GM19043 (cell line): ENCODE results near the gene GOLIM4.
"Not testable (repeated sequence)": the region's sequence is repeated elsewhere in the genome, so short reads cannot be mapped to it uniquely, and the experiment has no call there.

Experiments
- ATAC-seq: cut with Tn5 transposase; IDR thresholded peaks from one replicate; pipeline ENCODE4 v1.9.1; 2021; ENCODE audit warnings: low read depth; ENCODE audit not compliant: unreplicated experiment

Gene GOLIM4, protein sequence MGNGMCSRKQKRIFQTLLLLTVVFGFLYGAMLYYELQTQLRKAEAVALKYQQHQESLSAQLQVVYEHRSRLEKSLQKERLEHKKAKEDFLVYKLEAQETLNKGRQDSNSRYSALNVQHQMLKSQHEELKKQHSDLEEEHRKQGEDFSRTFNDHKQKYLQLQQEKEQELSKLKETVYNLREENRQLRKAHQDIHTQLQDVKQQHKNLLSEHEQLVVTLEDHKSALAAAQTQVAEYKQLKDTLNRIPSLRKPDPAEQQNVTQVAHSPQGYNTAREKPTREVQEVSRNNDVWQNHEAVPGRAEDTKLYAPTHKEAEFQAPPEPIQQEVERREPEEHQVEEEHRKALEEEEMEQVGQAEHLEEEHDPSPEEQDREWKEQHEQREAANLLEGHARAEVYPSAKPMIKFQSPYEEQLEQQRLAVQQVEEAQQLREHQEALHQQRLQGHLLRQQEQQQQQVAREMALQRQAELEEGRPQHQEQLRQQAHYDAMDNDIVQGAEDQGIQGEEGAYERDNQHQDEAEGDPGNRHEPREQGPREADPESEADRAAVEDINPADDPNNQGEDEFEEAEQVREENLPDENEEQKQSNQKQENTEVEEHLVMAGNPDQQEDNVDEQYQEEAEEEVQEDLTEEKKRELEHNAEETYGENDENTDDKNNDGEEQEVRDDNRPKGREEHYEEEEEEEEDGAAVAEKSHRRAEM

DNA sequence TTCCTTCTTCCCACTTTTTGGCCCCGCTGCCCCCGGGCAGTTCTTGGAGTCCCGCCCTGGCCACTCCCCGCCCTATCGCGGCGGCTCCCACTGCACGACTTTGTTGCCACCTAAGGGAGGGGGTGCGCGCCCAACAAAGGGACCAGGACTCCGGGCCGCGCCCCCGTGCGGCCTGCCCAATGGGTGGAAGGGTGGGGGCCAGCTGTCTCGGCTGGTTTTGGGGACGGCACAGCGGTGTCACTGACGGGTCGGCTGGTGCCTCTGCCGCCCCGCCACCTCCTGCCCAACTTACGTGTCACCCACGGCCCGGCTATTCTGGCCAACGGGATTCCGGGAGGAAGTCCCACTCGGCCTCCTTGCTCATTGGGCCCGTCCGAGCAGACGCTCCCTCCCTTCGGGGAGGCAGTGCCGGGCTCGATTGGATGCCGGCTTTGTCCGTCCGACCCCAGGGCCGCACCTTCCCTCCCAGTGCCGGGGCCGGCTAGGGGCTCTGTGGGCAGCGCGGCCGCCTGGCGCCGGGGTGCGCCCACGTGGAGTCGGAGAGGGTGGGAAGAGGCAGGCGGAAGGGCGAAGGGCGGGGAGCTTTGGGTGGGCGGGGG, at the start of gene GOLIM4:
Gene GOLIM4, minus strand, starts transcription at position 314 of the 599 bp plus-strand sequence. CDS start 639 bp downstream, outside the sequence.
- peak; percentile 73 for ATAC-seq

DNA sequence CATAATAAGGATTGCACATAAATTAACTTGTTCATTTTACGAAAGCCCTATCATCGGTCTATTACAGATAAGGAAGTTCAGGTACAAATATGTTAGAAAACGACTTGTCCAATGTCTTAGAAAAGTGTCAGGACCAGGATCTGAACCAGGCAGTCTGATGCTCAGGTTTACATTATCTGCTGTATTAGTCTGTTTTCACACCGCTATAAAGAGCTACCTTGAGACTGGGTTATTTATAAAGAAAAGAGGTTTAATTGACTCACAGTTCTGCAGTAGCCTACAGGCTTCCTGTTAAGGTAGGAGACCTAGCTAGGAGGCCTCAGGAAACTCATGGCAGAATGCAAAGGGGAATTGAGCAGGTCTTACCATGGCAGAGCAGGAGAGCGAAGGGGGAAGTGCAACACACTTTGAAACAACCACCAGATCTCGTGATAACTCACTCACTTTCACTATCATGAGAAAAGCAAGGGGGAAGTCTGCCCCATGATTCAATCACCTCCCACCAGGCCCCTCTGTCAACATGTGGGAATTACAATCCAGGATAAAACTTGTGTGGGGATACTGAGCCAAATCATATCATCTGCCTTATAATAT, 45.8 kb upstream of the GOLIM4 start:
- no peak for ATAC-seq

DNA sequence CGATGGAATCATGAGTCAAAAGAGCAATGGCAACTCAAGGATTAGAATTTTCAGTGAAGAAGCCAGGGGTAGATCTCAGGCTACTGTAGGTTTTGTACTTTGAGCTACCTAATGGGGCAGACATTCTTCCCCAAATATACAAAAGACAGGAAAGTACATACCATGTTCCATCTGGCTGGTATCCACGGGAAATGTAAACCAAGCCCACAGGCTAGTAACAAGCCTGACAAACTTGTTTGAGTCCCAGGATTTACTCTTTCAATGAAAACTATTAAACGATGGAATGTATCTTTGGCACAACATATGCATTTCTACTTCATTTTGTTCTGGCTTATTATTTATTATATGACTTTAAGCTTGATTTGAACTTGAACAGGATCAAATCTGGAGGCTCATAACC, 44.2 kb upstream of the GOLIM4 start:
- no peak for ATAC-seq

DNA sequence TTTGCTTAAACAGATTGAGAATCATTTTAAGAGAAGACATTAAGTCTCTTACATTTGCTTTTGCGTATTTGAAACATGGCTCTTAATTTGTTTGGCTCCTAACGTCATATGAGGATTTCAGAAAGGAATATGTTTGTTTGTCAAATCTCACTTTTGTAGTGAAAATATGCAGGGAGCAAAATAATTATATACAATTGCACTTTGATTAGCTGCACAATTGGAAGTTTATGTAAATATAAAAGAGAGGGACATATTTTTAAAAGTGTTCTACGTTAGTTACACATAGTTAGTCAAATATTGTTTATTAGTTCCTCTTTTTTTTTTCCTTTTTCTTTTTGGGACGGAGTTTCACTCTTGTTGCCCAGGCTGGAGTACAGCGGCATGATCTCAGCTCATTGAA, 42.7 kb upstream of the GOLIM4 start:
- no peak for ATAC-seq

DNA sequence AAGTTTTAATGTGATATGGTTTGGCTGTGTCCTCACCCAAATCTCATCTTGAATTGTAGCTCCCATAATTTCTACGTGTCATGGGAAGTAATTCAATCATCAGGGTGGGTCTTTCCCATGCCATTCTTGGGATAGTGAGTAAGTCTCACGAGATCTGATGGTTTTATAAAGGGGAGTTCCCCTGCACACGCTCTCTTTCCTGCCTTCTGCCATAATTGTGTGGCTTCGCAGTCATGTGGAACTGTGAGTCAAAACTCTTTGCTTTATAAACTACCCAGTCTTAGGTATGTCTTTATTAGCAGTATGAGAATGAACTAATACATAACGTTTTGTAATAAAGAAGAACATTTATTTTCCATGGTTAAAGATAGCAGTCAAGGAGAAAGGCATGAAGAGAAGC, 39.2 kb upstream of the GOLIM4 start:
- ATAC-seq = no peak

DNA sequence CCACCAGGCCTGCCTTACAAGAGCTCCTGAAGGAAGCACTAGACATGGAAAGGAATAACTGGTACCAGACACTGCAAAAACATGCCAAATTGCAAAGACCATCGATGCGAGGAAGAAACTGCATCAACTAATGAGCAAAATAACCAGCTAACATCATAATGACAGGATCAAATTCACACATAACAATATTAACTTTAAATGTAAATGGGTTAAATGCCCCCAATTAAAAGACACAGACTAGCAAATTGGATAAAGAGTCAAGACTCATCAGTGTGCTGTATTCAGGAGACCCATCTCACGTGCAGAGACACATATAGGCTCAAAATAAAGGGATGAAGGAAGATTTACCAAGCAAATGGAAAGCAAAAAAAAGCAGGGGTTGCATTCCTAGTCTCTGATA, 34.5 kb upstream of the GOLIM4 start:
- not testable (repeated sequence) for ATAC-seq

DNA sequence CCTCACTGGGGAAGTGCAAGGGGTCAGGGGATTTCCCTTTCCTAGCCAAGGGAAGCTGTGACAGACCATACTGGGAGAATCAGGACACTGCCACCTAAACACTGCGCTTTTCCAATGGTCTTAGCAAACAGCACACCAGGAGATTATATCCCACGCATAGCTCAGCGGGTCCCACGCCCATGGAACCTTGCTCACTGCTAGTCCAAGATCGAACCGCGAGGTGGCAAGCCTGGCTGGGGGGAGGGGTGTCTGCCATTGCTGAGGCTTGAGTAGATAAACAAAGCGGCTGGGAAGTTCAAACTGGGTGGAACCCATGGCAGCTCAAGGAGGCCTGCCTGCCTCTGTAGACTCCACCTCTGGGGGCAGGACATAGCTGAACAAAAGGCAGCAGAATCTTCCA, 32.7 kb upstream of the GOLIM4 start:
- not testable (repeated sequence) for ATAC-seq

DNA sequence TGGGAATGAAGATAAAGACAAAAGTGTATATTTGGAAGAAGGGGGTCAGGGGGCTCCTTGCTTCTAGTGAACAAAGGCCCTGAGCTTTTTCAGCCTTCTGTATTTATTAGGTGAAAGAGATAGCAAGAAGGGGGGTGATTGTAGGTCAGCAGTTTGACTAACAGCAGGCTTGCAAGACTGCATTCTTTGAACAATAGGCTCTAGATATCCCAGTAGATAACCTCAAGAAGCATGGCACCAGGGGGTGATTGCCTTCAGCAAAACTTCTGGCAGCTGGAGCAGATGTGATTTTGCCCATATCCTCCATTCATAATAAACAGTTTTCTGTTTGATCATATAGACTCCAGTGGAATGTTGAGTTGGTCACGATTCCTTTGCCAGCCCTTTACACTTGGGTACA, 31.7 kb upstream of the GOLIM4 start:
- no peak for ATAC-seq

DNA sequence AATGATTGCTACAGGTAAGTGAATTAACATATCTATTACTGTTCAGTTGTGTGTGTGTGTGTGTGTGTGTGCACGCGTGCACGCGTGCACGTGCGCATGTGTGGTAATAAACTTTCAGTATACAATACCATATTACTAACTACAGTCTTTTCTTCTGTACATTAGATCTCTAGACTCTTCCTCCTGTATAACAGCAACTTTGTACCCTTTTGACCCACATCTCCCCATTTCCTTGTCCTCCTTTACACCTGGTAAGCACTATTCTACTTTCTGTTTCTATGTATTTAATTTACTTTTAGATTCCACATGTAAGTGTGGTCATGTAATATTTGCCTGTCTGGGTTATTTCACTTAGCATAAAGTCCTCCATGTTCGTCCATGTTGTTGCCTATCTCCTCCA, 29.1 kb upstream of the GOLIM4 start:
- no peak for ATAC-seq

DNA sequence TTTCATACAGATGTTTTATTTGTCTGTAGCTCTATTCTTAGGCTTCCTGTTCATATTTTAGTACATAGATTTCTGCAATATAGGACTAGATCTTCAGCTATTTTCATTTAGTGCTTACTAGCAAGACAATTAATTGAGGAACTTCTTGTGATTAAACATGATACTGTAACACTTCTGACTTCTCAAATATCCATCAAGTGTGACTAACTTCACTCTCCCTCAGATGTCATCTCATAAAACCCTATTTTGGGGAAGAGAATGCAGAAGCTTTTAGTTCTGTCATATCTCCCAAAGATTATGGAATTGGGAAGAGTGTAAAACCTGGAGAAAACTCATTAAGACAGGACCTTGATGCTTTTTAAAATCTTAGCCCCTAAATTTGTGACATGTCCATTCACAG, 28.6 kb upstream of the GOLIM4 start:
- no peak for ATAC-seq

DNA sequence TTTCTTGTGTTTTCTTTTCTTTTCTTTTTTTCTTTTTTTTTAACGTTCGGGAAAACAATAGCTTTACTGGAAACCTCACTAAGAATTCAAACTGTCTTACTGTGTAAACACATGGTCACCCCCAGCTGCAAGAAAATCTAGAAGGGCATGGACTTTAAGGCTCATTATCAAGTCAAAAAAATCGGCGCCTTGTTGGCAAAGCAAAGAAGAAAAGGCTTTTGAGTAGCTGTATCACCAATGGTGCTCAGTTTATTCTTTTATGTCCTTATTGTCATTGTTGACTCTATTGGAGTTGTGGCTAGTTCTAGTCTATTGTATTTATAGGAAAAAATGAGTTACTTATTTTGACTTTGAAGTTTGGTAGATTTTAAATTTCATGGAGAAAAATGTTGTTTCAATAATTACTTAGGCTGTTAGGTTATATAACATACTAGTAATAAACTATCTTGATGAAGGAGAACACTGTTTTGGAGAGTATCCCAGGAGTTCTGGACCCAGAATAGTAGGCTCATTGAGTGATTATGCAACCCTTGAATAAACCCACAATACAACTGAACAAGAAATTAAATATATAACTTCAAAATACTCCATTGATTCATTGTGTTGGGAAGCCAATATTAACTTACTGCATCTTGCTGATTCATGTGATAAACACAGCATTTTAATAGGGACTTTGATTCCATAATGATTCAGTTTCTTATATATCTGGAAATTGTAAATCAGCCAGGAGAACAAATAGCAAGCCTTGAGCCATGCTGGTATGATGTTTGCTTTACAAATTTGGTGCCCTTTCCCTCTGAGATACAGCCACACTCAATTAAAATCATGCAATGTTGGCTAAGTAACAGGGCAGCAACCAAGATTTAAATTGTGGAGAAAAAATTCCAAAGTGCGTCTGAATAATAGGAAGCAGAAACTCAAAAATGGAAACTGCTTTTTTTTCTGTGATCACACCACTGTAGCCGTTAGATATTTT, 27.8 kb upstream of the GOLIM4 start:
- no peak for ATAC-seq

DNA sequence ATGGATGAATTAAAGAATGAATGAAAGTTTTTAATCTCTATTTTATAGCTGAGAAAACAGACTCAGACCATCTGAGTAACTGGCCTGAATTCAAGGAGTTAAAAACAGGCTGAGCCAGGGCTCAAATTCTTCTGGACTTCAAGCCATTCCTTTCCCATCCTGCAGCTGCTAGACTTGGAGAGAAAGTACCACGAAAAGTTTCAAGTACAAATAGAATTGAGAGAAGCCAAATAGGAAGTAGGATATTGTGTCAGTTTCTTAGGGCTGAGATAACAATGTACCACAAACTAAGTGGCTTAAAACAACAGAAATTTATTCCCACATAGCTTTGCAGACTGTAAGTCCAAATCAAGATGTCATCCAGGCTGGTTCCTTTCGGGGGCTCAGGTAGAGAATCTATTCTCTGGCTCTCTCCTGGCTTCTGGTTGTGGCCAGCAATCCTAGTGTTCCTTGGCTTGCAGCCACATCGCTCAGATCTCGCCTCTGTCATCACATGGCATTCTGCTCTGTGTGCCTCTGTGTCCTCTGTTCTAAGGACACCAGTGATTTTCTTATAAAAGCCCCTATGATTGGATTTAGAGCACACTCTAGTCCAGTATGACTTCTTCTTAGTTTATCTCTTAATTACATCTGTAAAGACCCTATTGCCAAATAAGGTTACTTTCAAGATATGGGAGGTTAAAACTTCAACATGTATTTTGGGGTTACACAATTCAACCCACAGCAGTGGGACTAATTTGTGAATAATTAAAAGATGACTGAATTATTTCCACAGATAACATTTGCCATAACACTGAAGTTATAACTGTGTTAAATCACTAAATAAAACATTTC, 25.7 kb upstream of the GOLIM4 start:
- no peak for ATAC-seq

DNA sequence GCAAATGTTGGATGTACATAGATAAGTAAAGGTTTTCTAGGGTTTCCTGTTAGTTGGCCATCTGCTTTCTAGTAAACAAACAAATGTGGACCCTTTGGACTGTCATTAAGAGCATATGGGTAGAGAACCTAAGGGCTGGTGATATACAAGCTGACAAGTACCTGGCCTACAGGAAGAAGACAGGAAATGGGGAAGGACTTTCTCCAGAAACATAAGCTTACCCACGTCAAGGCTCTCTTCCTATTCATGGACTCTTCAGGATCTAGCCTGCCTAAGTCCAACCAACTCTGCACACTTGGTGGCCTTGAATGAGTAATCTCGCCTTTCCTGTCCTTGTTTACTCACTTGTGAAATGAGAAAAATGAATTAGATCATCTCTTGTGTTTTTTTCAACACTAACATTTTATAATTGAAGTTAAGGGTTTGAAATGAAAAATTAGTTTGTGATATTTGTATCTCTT, 22.2 kb upstream of the GOLIM4 start:
- no peak for ATAC-seq

DNA sequence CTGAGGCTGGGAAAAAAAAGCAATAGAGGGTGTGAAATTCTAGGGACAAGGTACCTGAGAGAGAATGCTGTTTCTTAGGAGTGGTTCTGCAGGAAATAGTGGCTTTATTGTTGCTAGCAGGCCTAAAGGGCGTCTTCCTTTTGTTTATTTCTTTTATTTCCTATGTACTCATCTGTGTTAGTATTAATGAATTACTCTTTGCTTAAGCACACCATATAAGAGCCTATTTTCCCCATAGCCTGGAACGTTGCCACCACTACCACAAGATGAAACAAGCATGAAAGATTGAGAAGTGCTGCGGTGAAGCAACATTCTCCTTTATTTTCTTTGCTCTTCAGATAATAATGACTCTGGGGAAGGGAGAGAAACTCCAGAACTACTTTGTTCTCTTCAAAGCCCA, 21.3 kb upstream of the GOLIM4 start:
- ATAC-seq = no peak

DNA sequence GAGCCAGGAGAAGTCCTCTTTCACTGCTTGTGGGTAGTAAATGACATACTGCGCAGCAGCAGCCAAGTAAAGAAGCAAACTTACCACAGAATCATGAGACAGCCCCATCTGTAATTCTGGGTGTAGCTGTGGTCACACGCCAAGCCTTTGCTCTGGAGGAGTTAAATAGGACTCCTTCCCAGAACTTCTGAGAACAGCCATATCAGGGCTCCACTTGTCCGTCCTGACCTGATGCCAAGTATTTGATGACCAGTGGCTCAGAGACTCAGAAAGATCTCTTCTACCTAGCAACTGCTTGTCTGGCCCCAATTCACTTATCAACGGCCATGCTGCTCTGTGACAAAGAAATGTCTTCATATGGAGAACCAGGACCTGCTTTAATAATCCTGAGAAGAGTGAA, 20.6 kb upstream of the GOLIM4 start:
- ATAC-seq = no peak

DNA sequence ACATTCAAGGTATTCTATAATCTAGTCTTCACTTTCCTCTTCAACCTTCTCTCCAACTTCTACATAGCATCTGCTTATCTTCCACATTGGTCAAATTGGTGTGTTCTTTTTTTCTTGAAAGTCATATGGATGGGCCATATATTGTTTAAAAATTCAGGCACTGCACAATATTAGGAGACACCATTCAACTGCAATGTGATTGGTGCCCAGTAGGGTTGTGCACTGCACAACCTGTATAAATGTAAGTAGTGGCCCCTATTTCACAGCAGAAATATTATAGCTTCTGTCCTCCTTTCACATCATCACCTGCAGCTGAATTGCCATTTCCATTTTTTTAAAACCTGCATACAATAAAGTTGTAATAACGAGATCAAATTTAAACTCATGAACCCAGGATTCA, 18.1 kb upstream of the GOLIM4 start:
- ATAC-seq = no peak

DNA sequence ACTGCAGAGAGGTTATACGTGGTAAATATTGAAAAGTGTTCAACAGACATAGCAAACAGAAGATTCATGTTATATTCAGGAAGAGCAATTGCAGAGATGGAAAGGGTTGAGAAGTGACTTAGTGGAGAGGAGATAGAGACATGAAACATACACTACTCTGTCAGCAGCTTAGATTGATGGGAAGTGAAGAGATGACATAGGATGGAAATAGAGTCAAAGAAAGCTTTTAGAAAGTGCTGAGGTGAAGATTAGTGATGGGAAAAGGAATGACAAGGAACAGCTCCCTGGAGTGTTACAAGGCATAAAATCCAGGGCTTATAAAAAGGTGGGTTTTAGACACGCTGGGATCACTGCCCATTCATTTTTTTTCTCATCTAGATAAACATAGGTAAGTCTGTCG, 17.2 kb upstream of the GOLIM4 start:
- no peak for ATAC-seq

DNA sequence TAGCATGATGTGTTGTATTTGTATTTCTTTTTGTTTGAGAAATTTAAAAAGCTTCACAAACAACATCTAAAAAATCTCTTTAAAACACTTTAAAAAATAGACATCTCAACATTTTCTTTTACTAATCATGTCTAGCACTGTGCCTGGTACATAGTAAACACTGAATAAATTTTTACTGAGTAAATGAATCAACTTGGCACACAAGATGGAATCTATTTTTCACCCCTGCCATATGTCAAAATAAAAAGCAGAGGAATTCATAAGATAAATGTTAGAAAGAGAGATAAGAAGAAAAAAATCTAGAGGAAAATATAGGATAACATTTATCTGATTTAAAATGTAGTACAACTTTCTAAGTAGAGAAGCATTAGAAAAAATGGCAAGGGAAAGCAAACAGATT, 8.6 kb upstream of the GOLIM4 start:
- no peak for ATAC-seq

DNA sequence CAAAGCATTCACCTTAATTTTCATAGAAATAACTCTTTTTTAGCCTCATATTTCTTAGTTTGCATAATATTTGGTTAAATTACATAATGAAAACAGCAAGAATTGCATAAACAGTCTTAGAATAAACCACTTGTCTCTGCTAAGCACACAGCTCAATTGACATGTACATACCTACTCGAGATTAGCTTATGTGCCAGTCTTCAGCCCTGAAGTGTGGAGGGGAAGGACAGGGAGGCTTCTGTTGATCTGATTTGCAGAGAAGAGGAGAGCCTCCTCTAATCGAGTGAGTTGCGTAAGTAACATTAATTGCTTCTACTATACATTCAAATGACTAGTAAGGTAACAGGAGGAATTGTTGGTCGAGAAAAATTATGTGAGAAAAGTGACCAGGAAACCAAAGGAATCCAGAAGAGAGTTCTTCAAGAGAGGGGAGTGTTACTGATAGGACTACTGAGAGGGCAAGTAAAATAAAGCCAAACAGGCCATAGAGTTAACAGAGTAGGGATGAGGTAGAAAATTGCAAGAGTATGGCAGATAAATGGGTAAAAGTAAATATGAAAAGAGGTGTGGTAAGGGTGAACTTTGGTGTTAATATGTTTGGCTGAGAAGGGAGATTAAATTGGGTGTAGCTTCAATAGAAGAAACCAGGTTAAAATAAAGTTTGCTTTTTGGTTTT, 7.1 kb upstream of the GOLIM4 start:
- ATAC-seq = no peak
